Measurements from ENCODE around the gene TAF1L.
A peak's percentile ranks its signal among the peaks of the same experiment; 100 is the strongest.

TAF1L gene

GRCh38 chr9:32587901-32588300 is 47.6 kb downstream of the TAF1L start:
- DNase-seq, result no peak

GRCh38 chr9:32584784-32585183 is 50.7 kb downstream of the TAF1L start:
- no peak for DNase-seq

GRCh38 chr9:32581512-32582143 is 53.8 kb downstream of the TAF1L start:
- peak; percentile 86 for DNase-seq

GRCh38 chr9:32580631-32581300 is 54.7 kb downstream of the TAF1L start:
- DNase-seq, result peak; percentile 60

GRCh38 chr9:32579706-32580331 is 55.6 kb downstream of the TAF1L start:
- peak; percentile 86 for DNase-seq

Measured in OCI-M1 (cell line).